ENCODE results near the gene C1orf167. TPM values are rescaled to one million over a fixed set of nuclear protein-coding genes. Genes with fewer than 3 reads are reported as not detected.
A peak's percentile ranks its signal among the peaks of the same experiment; 100 is the strongest.

Gene C1orf167
- total RNA-seq, 1 donor from 2014 or later, result not detected

- no peaks in the 10 kb centered on the region for H3K27me3 ChIP-seq (ENCODE audit: control insufficient read depth, insufficient read depth, low read length)
- TF ChIP-seq CTCF (IDR thresholded peaks at IDR 0.05; ENCODE audit: insufficient read depth, low read length, severe bottlenecking), result peak; percentile 93
- no peaks in the 10 kb centered on the region for H3K36me3 ChIP-seq (ENCODE audit: control insufficient read depth, insufficient read depth, low read length)
- FAIRE-seq (no peak), DNase-seq (ENCODE audit: low read depth) (peak; percentile 45)
- H3K4me3 ChIP-seq (ENCODE audit: low read depth, low read length), result peak overlapping the region; percentile 30
Measured at GRCh38 chr1:11719313-11720032, 42.5 kb upstream of the C1orf167 start.

- FAIRE-seq, result no peak
- Histone ChIP-seq H3K27me3 (ENCODE audit: control insufficient read depth, insufficient read depth, low read length) (no peaks in the 10 kb centered on the region), H3K36me3 (ENCODE audit: control insufficient read depth, insufficient read depth, low read length) (no peaks in the 10 kb centered on the region), H3K4me3 (ENCODE audit: low read depth, low read length) (no peak overlapping the region)
- no peak for DNase-seq (ENCODE audit: low read depth)
- no peak for TF ChIP-seq CTCF (IDR thresholded peaks at IDR 0.05; ENCODE audit: insufficient read depth, low read length, severe bottlenecking)
Measured at GRCh38 chr1:11720033-11720376, 42.0 kb upstream of the C1orf167 start.

GRCh38 chr1:11720525-11720924 is 41.5 kb upstream of the C1orf167 start:
- no peak for TF ChIP-seq CTCF (IDR thresholded peaks at IDR 0.05; ENCODE audit: insufficient read depth, low read length, severe bottlenecking)
- Histone ChIP-seq H3K36me3 (ENCODE audit: control insufficient read depth, insufficient read depth, low read length) (no peaks in the 10 kb centered on the region), H3K4me3 (ENCODE audit: low read depth, low read length) (no peak overlapping the region), H3K27me3 (ENCODE audit: control insufficient read depth, insufficient read depth, low read length) (no peaks in the 10 kb centered on the region)
- no peak for DNase-seq (ENCODE audit: low read depth)
- FAIRE-seq, result no peak

- DNase-seq (ENCODE audit: low read depth) (no peak), FAIRE-seq (no peak)
- no peak overlapping the region for H3K4me3 ChIP-seq (ENCODE audit: low read depth, low read length)
- H3K27me3 ChIP-seq (ENCODE audit: control insufficient read depth, insufficient read depth, low read length), result no peaks in the 10 kb centered on the region
- TF ChIP-seq CTCF (IDR thresholded peaks at IDR 0.05; ENCODE audit: insufficient read depth, low read length, severe bottlenecking), result no peak
- H3K36me3 ChIP-seq (ENCODE audit: control insufficient read depth, insufficient read depth, low read length), result no peaks in the 10 kb centered on the region
Measured at GRCh38 chr1:11721311-11721710, 40.7 kb upstream of the C1orf167 start.

GRCh38 chr1:11722538-11722937 is 39.5 kb upstream of the C1orf167 start:
- no peak for TF ChIP-seq CTCF (IDR thresholded peaks at IDR 0.05; ENCODE audit: insufficient read depth, low read length, severe bottlenecking)
- Histone ChIP-seq H3K4me3 (ENCODE audit: low read depth, low read length) (no peak overlapping the region), H3K36me3 (ENCODE audit: control insufficient read depth, insufficient read depth, low read length) (no peaks in the 10 kb centered on the region), H3K27me3 (ENCODE audit: control insufficient read depth, insufficient read depth, low read length) (no peaks in the 10 kb centered on the region)
- no peak for FAIRE-seq
- no peak for DNase-seq (ENCODE audit: low read depth)

GRCh38 chr1:11725616-11726015 is 36.4 kb upstream of the C1orf167 start:
- Histone ChIP-seq H3K4me3 (ENCODE audit: low read depth, low read length) (no peak overlapping the region), H3K27me3 (ENCODE audit: control insufficient read depth, insufficient read depth, low read length) (no peaks in the 10 kb centered on the region), H3K36me3 (ENCODE audit: control insufficient read depth, insufficient read depth, low read length) (no peaks in the 10 kb centered on the region)
- no peak for DNase-seq (ENCODE audit: low read depth)
- FAIRE-seq, result no peak
- no peak for TF ChIP-seq CTCF (IDR thresholded peaks at IDR 0.05; ENCODE audit: insufficient read depth, low read length, severe bottlenecking)

Measured in bronchial epithelial cell (primary cell).